Measurements from ENCODE around the gene ARHGEF39.

ARHGEF39 gene

GRCh38 chr9:35690614-35691333 lies 25.8 kb upstream of the ARHGEF39 start:
- TF ChIP-seq ZFX (IDR thresholded peaks at IDR 0.05; ENCODE audit: borderline replicate concordance) (no peak), CTCF (IDR thresholded peaks at IDR 0.05) (no peak)
- no peak overlapping the region for H3K27ac ChIP-seq

GRCh38 chr9:35690294-35690613 lies 25.3 kb upstream of the ARHGEF39 start:
- TF ChIP-seq ZFX (IDR thresholded peaks at IDR 0.05; ENCODE audit: borderline replicate concordance) = no peak
- no peak for TF ChIP-seq CTCF (IDR thresholded peaks at IDR 0.05)
- H3K27ac ChIP-seq = no peak overlapping the region

GRCh38 chr9:35689542-35690293 lies 24.7 kb upstream of the ARHGEF39 start, which contains the start of gene TPM2:
TPM2 (minus strand) TSS chr9:35689925; CDS start chr9:35689817, 108 bp downstream.
- no peak within 1 kb of the TSS for H3K27ac ChIP-seq
- TF ChIP-seq ZFX (IDR thresholded peaks at IDR 0.05; ENCODE audit: borderline replicate concordance) (no peak), CTCF (IDR thresholded peaks at IDR 0.05) (no peak)

GRCh38 chr9:35688558-35689541 lies 23.9 kb upstream of the ARHGEF39 start:
- H3K27ac ChIP-seq = no peak overlapping the region
- TF ChIP-seq ZFX (IDR thresholded peaks at IDR 0.05; ENCODE audit: borderline replicate concordance) (no peak), CTCF (IDR thresholded peaks at IDR 0.05) (no peak)

GRCh38 chr9:35687972-35688557 lies 23.1 kb upstream of the ARHGEF39 start:
- TF ChIP-seq ZFX (IDR thresholded peaks at IDR 0.05; ENCODE audit: borderline replicate concordance) = no peak
- TF ChIP-seq CTCF (IDR thresholded peaks at IDR 0.05) = no peak
- no peak overlapping the region for H3K27ac ChIP-seq

- no peak for TF ChIP-seq ZFX (IDR thresholded peaks at IDR 0.05; ENCODE audit: borderline replicate concordance)
- no peak for TF ChIP-seq CTCF (IDR thresholded peaks at IDR 0.05)
- no peak overlapping the region for H3K27ac ChIP-seq
These were observed 22.3 kb upstream of the ARHGEF39 start for GRCh38 chr9:35687306-35687705.

All from 22Rv1 (cell line).